DOHH2 (cell line): ENCODE data around the gene TFF2.

Source experiments
- H3F3A ChIP-seq: fragments of 200-600 bp; sonication (generic), shearing (Covaris generic); 2 replicates; pipeline ENCODE4 v1.6.0; 2016; ENCODE audit warnings: antibody characterized with exemption, mild to moderate bottlenecking; ENCODE audit not compliant: control insufficient read depth, insufficient read depth
- H3K27ac ChIP-seq: fragments of 200-600 bp; sonication (generic); 2 replicates; pipeline ENCODE4 v1.5.1; 2014; ENCODE audit warnings: low read depth, mild to moderate bottlenecking, low read length, moderate library complexity
- H3K27me3 ChIP-seq: fragments of 200-600 bp; sonication (generic); 2 replicates; pipeline ENCODE4 v1.6.1; 2014; ENCODE audit warnings: mild to moderate bottlenecking, low read length, mixed read lengths; ENCODE audit not compliant: control insufficient read depth
- H3K36me3 ChIP-seq: fragments of 200-600 bp; sonication (generic); 2 replicates; pipeline ENCODE4 v1.6.1; 2014; ENCODE audit warnings: mild to moderate bottlenecking, low read length, moderate library complexity, mixed read lengths; ENCODE audit not compliant: control insufficient read depth
- H3K4me1 ChIP-seq: fragments of 200-600 bp; sonication (generic); 2 replicates; pipeline ENCODE4 v1.6.1; 2014; ENCODE audit warnings: mild to moderate bottlenecking, low read length, mixed read lengths; ENCODE audit not compliant: control insufficient read depth
- H3K4me2 ChIP-seq: fragments of 200-600 bp; sonication (generic); 2 replicates; pipeline ENCODE4 v1.6.0; 2014; ENCODE audit warnings: mild to moderate bottlenecking, low read length, moderate library complexity
- H3K4me3 ChIP-seq: fragments of 200-600 bp; sonication (generic); 2 replicates; pipeline ENCODE4 v1.5.1; 2014; ENCODE audit warnings: mild to moderate bottlenecking, low read length, mixed read lengths
- H3K79me2 ChIP-seq: fragments of 200-600 bp; sonication (generic); 2 replicates; pipeline ENCODE4 v1.6.1; 2014; ENCODE audit warnings: mild to moderate bottlenecking, low read length, mixed read lengths; ENCODE audit not compliant: control insufficient read depth
- H3K9me2 ChIP-seq: fragments of 200-600 bp; sonication (generic); replicated peaks from 2 replicates; pipeline ENCODE4 v1.6.1; 2014; ENCODE audit warnings: mild to moderate bottlenecking, low read length, mixed read lengths; ENCODE audit not compliant: control insufficient read depth
- H3K9me3 ChIP-seq: fragments of 200-600 bp; sonication (generic); 2 replicates; pipeline ENCODE4 v1.6.1; 2014; ENCODE audit warnings: antibody characterized with exemption, low read length, mixed read lengths; ENCODE audit not compliant: control insufficient read depth, insufficient read depth
- H4K20me1 ChIP-seq: fragments of 200-600 bp; sonication (generic); 2 replicates; pipeline ENCODE4 v1.6.0; 2014; ENCODE audit warnings: low read depth, mild to moderate bottlenecking, antibody characterized with exemption, low read length, moderate library complexity; ENCODE audit not compliant: control insufficient read depth, insufficient read depth
- CTCF ChIP-seq: fragments of 200-600 bp; sonication (generic); IDR thresholded peaks from one replicate; pipeline ENCODE4 v1.5.1; 2014; ENCODE audit warnings: antibody characterized with exemption, mild to moderate bottlenecking, low read depth, low read length; ENCODE audit not compliant: poor library complexity, severe bottlenecking
- EZH2phosphoT487 ChIP-seq: fragments of 200-600 bp; sonication (generic); IDR thresholded peaks from 2 replicates; pipeline ENCODE4 v1.6.1; 2017; ENCODE audit warnings: borderline replicate concordance, mild to moderate bottlenecking, antibody characterized with exemption, low read length, moderate library complexity, mixed read lengths

The TFF2 gene

GRCh38 chr21:42377951-42378340 lies 27.2 kb upstream of the TFF2 start:
- peaks cover 8% of the 10 kb centered on the region for H3K4me1 ChIP-seq
- H3K79me2 ChIP-seq = no peaks in the 10 kb centered on the region
- no peak for TF ChIP-seq EZH2phosphoT487
- TF ChIP-seq CTCF = no peak
- H3F3A ChIP-seq = no peaks in the 10 kb centered on the region
- H3K9me2 ChIP-seq = no peaks in the 10 kb centered on the region
- no peaks in the 10 kb centered on the region for H3K9me3 ChIP-seq
- H3K4me2 ChIP-seq = no peak overlapping the region
- peaks cover 23% of the 10 kb centered on the region for H3K27me3 ChIP-seq
- no peak overlapping the region for H3K27ac ChIP-seq
- no peak overlapping the region for H3K4me3 ChIP-seq
- no peaks in the 10 kb centered on the region for H3K36me3 ChIP-seq
- no peaks in the 10 kb centered on the region for H4K20me1 ChIP-seq

GRCh38 chr21:42377211-42377950 lies 26.6 kb upstream of the TFF2 start:
- Histone ChIP-seq H3K27me3 (peaks cover 21% of the 10 kb centered on the region), H3K36me3 (no peaks in the 10 kb centered on the region), H3K27ac (no peak overlapping the region), H3K4me2 (no peak overlapping the region), H3K9me3 (no peaks in the 10 kb centered on the region), H3K9me2 (no peaks in the 10 kb centered on the region), H3K4me1 (peaks cover 8% of the 10 kb centered on the region), H3K4me3 (no peak overlapping the region), H3F3A (no peaks in the 10 kb centered on the region), H4K20me1 (no peaks in the 10 kb centered on the region), H3K79me2 (no peaks in the 10 kb centered on the region)
- TF ChIP-seq EZH2phosphoT487 (no peak), CTCF (no peak)

GRCh38 chr21:42376338-42376982 lies 25.7 kb upstream of the TFF2 start:
- TF ChIP-seq EZH2phosphoT487 (no peak), CTCF (no peak)
- Histone ChIP-seq H3K36me3 (no peaks in the 10 kb centered on the region), H3K79me2 (no peaks in the 10 kb centered on the region), H3K4me2 (no peak overlapping the region), H3K4me1 (peaks cover 8% of the 10 kb centered on the region), H4K20me1 (no peaks in the 10 kb centered on the region), H3K27ac (no peak overlapping the region), H3K9me2 (no peaks in the 10 kb centered on the region), H3K9me3 (no peaks in the 10 kb centered on the region), H3K27me3 (peaks cover 21% of the 10 kb centered on the region), H3K4me3 (no peak overlapping the region), H3F3A (no peaks in the 10 kb centered on the region)
